ENCODE data around the gene DTX4.
"Not testable (repeated sequence)": the region's sequence is repeated elsewhere in the genome, so short reads cannot be mapped to it uniquely, and the experiment has no call there.

DTX4 gene

GRCh38 chr11:59171508-59172322 lies at the start of gene DTX4:
Gene DTX4, plus strand, starts transcription at chr11:59172132. Its CDS starts 464 bp downstream, at chr11:59172596.
- DNase-seq (ENCODE audit: low read depth): peak; percentile 71

- peak; percentile 72 for DNase-seq (ENCODE audit: low read depth)
Observed at GRCh38 chr11:59135648-59136461, 36.1 kb upstream of the DTX4 start.

- DNase-seq (ENCODE audit: low read depth): not testable (repeated sequence)
Observed at GRCh38 chr11:59136551-59136950, 35.4 kb upstream of the DTX4 start.

- no peak for DNase-seq (ENCODE audit: low read depth)
Observed at GRCh38 chr11:59137190-59137589, 34.7 kb upstream of the DTX4 start.

GRCh38 chr11:59138643-59139042 lies 33.3 kb upstream of the DTX4 start:
- DNase-seq (ENCODE audit: low read depth): no peak

GRCh38 chr11:59141191-59141590 lies 30.7 kb upstream of the DTX4 start:
- no peak for DNase-seq (ENCODE audit: low read depth)

GRCh38 chr11:59141673-59142460 lies 30.1 kb upstream of the DTX4 start:
- DNase-seq (ENCODE audit: low read depth): no peak

GRCh38 chr11:59142530-59143507 lies 29.1 kb upstream of the DTX4 start, which contains the start of gene FAM111A:
Gene FAM111A, plus strand, starts transcription at chr11:59142856. Its CDS starts 6,017 bp downstream, at chr11:59148873.
- peak; percentile 70 for DNase-seq (ENCODE audit: low read depth)

GRCh38 chr11:59144096-59144495 lies 27.8 kb upstream of the DTX4 start:
- no peak for DNase-seq (ENCODE audit: low read depth)

GRCh38 chr11:59144579-59145345 lies 27.2 kb upstream of the DTX4 start:
- peak; percentile 29 for DNase-seq (ENCODE audit: low read depth)

- no peak for DNase-seq (ENCODE audit: low read depth)
Observed at GRCh38 chr11:59145534-59145933, 26.4 kb upstream of the DTX4 start.

GRCh38 chr11:59151761-59152160 lies 20.2 kb upstream of the DTX4 start:
- DNase-seq (ENCODE audit: low read depth): no peak

- no peak for DNase-seq (ENCODE audit: low read depth)
Observed at GRCh38 chr11:59152312-59152951, 19.5 kb upstream of the DTX4 start.

- no peak for DNase-seq (ENCODE audit: low read depth)
Observed at GRCh38 chr11:59154610-59155009, 17.3 kb upstream of the DTX4 start.

GRCh38 chr11:59157433-59157832 lies 14.5 kb upstream of the DTX4 start:
- DNase-seq (ENCODE audit: low read depth): no peak

- no peak for DNase-seq (ENCODE audit: low read depth)
Observed at GRCh38 chr11:59158206-59159068, 13.5 kb upstream of the DTX4 start.

- DNase-seq (ENCODE audit: low read depth): no peak
Observed at GRCh38 chr11:59164028-59164427, 7.9 kb upstream of the DTX4 start.

GRCh38 chr11:59172345-59173079 lies 580 bp downstream of the DTX4 start:
- DNase-seq (ENCODE audit: low read depth): no peak
